NOMO-1 treated with dmso at 0.1 percent for 144 hours (cell line): Measurements from ENCODE around the gene PRICKLE4.

Experiments used
- DNase-seq: peaks from one replicate; lab custom pipeline; 2025; ENCODE audit not compliant: unreplicated experiment; lab: John Stamatoyannopoulos, UW

Gene PRICKLE4

GRCh38 chr6:41770381-41771057, 10.1 kb upstream of the PRICKLE4 start:
- no peak for DNase-seq

- DNase-seq, result no peak
Measured at GRCh38 chr6:41771058-41771983, 9.3 kb upstream of the PRICKLE4 start.

GRCh38 chr6:41774841-41775240, 5.7 kb upstream of the PRICKLE4 start:
- no peak for DNase-seq

GRCh38 chr6:41775293-41775882, 5.2 kb upstream of the PRICKLE4 start:
- no peak for DNase-seq

- peak; percentile 30 for DNase-seq
Measured at GRCh38 chr6:41777551-41778285, 2.9 kb upstream of the PRICKLE4 start.

GRCh38 chr6:41778895-41779294, 1.7 kb upstream of the PRICKLE4 start:
- DNase-seq, result no peak

GRCh38 chr6:41779336-41779735, 1.2 kb upstream of the PRICKLE4 start:
- DNase-seq, result no peak

- DNase-seq, result peak; percentile 92
Measured at GRCh38 chr6:41779788-41780550, 613 bp upstream of the PRICKLE4 start, which contains the start of gene FRS3. TSS of gene FRS3 (minus strand) at chr6:41779900. CDS start at chr6:41776987, 2,913 bp downstream.

GRCh38 chr6:41781366-41781730, 766 bp downstream of the PRICKLE4 start:
- no peak for DNase-seq

- no peak for DNase-seq
Measured at GRCh38 chr6:41783106-41783780, 2.7 kb downstream of the PRICKLE4 start.

- DNase-seq, result peak; percentile 91
Measured at GRCh38 chr6:41784581-41785171, 4.1 kb downstream of the PRICKLE4 start.

- DNase-seq, result no peak
Measured at GRCh38 chr6:41785254-41785653, 4.7 kb downstream of the PRICKLE4 start.

GRCh38 chr6:41785689-41786450, 5.3 kb downstream of the PRICKLE4 start:
- DNase-seq, result no peak

GRCh38 chr6:41786451-41787218, 6.1 kb downstream of the PRICKLE4 start:
- DNase-seq, result peak; percentile 48

- peak; percentile 90 for DNase-seq
Measured at GRCh38 chr6:41787219-41787917, 6.8 kb downstream of the PRICKLE4 start, which contains the start of gene TOMM6. TSS of gene TOMM6 (plus strand) at chr6:41787694. CDS start at chr6:41787698, 4 bp downstream.

GRCh38 chr6:41789390-41789724, 8.8 kb downstream of the PRICKLE4 start:
- no peak for DNase-seq

GRCh38 chr6:41790045-41790444, 9.5 kb downstream of the PRICKLE4 start:
- DNase-seq, result no peak
